AG04449 (cell line): ENCODE measurements around the gene TPRKB.
A peak's percentile ranks its signal among the peaks of the same experiment; 100 is the strongest.

ENCODE experiments used
- CTCF ChIA-PET: fragments of 350-600 bp; formaldehyde crosslinking; extraction: SDS; loops from one replicate; lab custom pipeline; 2021; ENCODE audit warnings: antibody characterized with exemption; lab: Yijun Ruan, JAX
- POLR2A ChIA-PET: fragments of 400-600, 350-600 bp; formaldehyde crosslinking; extraction: SDS; loops from one replicate; lab custom pipeline; 2020; ENCODE audit warnings: antibody characterized with exemption, inconsistent platforms; lab: Yijun Ruan, JAX
- DNase-seq: peaks from one replicate; pipeline ENCODE4 v3.0.0-alpha.2; 2010; ENCODE audit warnings: low read depth, low spot score
- H3K4me3 ChIP-seq: 2 replicates; pipeline ENCODE4 v1.5.1; 2011; ENCODE audit warnings: low read depth, mild to moderate bottlenecking, control low read depth, low read length
- TF ChIP-seq, protein P1 (sequence below): IDR thresholded peaks from one replicate; pipeline ENCODE4 v1.5.1; 2011; ENCODE audit warnings: mild to moderate bottlenecking, moderate library complexity, low read length, control low read depth, inconsistent platforms; ENCODE audit not compliant: insufficient read depth; ENCODE audit errors: missing control alignments

The TPRKB gene

DNA sequence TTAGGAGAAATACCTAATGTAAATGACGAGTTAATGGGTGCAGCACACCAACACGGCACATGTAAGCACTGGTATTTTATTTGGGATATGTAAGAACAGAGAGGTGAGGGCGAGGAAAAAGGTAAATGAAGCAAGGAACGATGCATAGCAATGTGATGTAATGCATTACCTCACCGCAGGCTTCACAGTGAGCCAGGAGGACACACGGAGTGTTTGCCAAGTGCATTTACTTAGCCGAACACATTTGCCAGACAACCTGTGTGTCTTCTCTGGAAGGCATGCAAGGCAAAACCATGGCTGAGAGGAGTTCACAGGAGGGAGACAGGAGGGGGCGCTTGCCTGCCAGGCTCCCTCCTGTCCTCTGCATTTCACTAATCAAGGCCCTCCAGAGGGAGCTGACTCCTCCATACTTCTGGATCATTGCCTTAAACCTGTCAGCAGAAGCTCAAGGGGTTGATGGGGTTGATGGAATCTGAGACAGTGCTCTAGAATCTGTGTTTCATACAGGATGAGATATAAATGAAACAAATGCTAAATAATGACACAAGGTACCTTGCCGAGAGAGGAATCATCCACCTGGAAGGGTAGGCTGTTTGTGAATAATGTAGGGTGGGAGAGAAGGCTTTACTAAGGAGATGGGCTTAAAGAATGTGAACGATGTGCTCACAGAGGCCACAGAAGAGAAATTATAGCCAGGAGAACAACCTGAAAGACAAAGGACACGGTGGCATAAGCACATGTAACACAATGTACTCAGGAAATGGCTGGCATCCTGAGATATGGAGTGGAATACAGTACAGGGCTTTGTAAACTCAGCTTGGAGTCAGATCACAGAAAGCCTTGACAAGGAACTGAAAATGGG lies 9.1 kb upstream of the TPRKB start:
- no peak overlapping the region for H3K4me3 ChIP-seq
- no peak for DNase-seq
- ChIA-PET CTCF (interaction anchor here (0.8 kb wide), 1 partner anchor 19 kb away, joined by 3 read pairs; no protein-coding TSS in a partner anchor), POLR2A (no interaction called here)
- TF ChIP-seq, protein P1, sequence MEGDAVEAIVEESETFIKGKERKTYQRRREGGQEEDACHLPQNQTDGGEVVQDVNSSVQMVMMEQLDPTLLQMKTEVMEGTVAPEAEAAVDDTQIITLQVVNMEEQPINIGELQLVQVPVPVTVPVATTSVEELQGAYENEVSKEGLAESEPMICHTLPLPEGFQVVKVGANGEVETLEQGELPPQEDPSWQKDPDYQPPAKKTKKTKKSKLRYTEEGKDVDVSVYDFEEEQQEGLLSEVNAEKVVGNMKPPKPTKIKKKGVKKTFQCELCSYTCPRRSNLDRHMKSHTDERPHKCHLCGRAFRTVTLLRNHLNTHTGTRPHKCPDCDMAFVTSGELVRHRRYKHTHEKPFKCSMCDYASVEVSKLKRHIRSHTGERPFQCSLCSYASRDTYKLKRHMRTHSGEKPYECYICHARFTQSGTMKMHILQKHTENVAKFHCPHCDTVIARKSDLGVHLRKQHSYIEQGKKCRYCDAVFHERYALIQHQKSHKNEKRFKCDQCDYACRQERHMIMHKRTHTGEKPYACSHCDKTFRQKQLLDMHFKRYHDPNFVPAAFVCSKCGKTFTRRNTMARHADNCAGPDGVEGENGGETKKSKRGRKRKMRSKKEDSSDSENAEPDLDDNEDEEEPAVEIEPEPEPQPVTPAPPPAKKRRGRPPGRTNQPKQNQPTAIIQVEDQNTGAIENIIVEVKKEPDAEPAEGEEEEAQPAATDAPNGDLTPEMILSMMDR = no peak

DNA sequence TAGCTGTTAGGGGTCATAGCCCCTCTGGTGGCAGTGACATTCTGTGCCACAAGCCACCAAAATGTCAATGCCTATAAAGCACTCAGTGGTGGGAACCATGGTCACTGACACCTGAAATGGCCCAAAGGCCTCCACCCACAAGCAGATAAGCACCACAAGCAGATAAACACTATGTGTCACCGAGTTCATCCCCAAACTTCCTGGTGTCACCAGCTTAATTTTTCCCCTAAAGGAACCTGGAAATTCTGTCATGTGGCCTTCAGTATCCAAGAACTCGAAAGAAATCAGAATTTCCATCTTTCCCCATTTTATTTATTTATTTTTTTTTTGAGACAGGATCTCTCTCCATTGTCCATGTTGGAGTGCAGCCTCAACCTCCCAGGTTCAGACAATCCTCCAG lies 3.6 kb upstream of the TPRKB start:
- no peak for DNase-seq
- TF ChIP-seq, protein P1 = no peak
- CTCF ChIA-PET = no interaction called here
- POLR2A ChIA-PET = no interaction called here
- H3K4me3 ChIP-seq = no peak overlapping the region

DNA sequence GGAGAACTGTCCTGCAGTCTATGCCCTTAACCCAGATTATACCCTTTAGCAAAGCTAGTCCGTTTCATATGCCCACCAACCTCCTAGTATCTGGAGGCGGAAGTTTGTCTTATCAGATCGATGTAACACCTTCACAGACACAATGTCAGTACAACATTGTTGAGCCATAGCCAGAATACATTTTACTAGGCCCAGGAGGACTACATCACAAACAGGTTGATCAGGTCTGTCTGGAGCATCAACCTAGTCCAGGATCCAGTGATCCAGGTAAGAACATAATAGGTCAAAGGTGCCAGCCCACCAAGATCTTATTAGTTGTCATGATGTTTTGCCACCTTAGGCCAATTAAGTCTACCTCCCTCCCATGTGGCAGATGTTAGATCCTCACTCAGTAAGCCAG lies 2.0 kb upstream of the TPRKB start:
- no peak for DNase-seq
- POLR2A ChIA-PET = no interaction called here
- CTCF ChIA-PET = no interaction called here
- H3K4me3 ChIP-seq = no peak overlapping the region
- TF ChIP-seq, protein P1 = no peak

DNA sequence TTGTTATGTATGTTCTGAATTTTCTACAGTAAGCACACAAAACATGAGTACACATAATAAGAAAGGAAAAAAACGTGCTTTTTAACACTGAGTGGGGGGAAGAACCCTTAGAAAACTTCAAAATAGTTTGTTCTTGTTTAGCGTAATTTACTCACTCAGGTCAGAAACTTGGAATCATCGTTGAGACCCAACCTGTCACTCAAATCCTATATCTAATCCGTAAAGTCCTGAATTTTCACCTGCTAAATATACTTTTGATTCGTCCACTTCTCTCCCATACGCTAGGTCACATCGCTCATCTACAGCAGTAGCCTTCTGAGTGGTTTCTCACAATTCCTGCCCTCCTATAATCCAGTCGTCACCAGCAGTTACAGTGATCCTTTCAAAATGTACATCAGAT lies 767 bp downstream of the TPRKB start:
- DNase-seq = no peak
- peak overlapping the region; percentile 87 for H3K4me3 ChIP-seq
- CTCF ChIA-PET = no interaction called here
- TF ChIP-seq, protein P1 = no peak
- POLR2A ChIA-PET = interaction anchor here (1.2 kb wide), 1 partner anchor 351 kb away, joined by 3 read pairs; the partner anchor contains the start of gene ALMS1

DNA sequence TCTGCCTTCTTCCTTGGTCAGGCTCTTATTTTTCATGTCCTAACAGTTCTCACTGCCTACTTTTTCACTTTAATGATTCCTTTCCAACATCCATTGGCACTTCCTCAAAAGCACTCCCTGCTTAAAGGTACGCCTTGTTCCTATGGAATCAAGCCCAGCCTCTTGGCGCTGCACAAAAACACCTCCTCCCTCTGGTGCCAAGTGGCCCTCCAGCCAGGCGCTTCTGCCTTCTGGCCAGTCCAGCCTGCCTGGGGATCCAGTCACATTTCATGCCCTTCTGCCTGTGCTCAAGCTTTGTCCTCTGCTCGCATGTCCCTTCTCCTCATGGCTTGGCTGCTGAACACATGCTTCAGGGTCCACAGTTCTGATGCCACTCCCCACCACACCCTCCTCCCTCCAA lies 6.3 kb downstream of the TPRKB start:
- TF ChIP-seq, protein P1 = no peak
- no peak for DNase-seq
- ChIA-PET CTCF (no interaction called here), POLR2A (no interaction called here)
- no peak overlapping the region for H3K4me3 ChIP-seq

DNA sequence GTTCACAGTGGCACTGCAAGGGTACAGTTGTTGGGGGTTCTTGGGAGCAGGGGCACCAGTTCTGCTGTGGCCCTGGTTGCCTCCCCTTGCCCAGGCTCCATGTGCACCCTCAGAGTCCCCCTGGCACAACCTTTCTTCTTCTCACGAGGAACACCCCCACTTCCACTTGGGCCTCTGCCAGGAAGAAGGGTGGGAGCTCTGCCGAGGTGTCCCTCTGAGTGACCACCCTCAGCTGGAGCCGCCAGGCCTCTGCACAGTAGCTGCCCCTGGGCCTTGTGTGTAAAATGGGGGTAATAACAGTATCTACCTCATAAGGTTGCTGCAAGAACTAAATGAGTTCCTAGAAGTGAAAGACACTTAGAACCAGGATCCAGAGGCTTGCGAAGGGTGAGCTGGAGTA lies 8.4 kb downstream of the TPRKB start:
- DNase-seq = no peak
- ChIA-PET POLR2A (no interaction called here), CTCF (no interaction called here)
- no peak overlapping the region for H3K4me3 ChIP-seq
- TF ChIP-seq, protein P1 = no peak
